HG02870 (cell line): Measurements from ENCODE around the gene SLC2A6.

Source experiments
- ATAC-seq: cut with Tn5 transposase; IDR thresholded peaks from one replicate; pipeline ENCODE4 v1.9.1; 2021; ENCODE audit warnings: mild to moderate bottlenecking, moderate library complexity; ENCODE audit not compliant: unreplicated experiment

SLC2A6 gene

DNA sequence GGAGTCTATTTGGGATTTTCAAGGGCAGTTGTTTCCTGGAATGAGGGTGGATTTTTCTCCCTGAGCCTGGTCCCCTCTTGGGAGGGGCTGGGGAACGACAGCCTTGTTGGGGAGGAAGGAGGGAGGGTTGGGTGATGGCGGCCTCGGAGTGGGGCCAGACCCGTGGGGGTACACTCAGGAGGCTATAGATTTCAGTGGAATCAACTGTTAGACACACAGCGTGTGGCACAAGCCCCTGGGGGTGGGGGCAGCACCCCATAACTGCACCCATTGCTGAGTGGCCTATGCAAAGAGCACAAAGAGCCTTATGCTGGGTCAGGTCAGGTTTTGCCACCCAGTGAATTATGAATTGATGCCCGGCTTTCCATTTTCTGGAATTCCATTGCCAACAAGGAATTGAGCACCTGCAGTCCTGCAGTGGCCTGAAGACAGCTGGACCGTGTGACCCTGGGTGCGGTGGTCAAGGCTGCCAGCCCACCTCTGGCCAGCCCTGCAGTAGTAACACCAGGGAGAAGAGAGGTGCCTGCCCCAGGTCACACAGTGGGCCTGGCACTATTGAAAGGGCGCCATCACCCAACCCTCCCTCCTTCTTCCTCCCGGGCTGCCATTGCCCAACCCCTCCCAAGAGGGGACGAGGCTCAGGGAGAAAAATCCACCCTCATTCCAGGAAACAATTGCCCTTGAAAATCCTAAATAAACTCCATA, 37.5 kb upstream of the SLC2A6 start:
- ATAC-seq: no peak

DNA sequence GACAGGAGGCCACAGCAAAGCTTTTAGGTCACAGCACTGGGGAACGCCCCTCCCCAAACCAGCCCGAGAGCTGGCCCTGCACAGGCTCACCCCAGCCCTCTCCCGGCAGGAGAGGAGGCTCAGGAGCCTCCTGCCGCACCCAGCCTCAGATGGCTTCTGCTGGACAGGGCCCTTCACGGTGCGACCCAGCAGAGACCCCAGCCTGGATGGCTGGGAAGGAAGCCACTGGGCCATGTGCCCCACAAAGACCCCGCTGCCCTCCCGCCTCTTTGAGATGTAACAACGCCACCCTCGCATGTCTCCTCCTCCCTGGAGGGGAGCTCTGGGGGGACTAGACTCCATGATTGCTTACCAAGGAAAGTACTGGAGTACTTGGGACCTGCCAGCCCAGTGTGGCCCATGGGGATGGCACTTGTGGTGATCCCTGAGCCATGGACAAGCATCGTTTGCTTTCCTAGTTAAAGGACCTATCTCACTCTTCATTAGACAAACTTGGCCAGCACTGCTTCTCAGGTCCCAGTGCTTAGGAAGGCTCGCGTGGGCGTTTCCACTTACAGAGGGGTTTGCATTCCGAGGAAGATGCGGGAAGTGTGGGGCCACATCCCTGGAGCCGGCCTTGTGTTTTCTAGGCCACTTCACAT, 36.8 kb upstream of the SLC2A6 start:
- no peak for ATAC-seq

DNA sequence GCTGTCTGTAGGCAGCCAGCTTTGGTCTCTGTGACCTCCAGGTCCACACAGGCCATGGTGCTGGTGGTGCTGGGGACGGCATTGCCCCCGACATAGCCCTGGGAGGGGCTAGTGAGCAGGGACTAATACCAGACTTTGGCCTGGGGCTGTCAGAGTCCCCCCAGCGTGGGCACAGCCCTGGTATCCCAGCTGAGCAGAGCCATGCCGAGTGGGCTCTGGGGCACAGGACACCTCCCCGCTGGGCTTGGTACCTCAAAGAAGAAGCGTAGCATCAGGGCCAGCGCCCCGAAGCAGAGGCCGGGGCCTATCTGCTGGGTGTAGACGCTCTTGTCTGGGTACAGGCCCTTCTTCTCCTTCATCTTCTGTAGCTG, 36.3 kb upstream of the SLC2A6 start:
- ATAC-seq: no peak

DNA sequence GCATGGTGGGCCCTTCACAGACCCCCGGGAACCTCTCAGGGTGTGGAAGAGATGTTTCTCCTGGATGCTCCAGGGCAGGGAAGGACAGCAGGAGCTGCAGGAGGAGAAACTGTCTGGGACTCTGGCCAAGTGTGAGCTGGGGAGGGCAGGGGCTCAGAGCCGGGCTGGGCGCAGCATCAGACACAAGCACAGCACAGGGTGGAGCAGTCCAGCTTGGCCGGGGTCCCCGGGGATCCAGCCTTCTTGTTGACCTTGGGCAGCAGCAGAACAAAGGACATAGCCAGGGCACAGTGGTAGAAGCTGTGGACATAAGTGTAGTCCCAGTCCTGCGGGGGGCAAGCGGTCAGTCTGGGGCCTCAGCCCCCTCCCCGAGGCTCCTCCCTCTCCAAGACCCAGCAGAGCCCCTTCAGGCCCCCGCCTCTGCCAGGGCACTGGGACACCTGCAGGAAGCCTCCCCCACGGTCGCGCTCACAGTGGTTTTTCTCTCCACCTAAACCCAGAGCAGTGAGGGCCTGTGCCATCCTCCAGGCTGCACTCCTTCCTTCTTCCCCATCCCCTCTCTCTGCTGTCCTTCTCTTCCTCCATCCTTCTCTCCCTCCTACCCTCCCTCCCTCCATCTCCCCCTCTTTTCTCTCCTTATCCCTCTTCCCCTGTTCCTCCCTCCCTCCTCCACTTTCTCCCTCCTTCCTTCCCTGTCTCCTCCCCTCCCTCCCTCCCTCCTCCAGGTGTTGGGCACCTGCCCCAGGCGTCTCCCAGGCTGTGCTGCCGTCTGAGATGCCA, 35.8 kb upstream of the SLC2A6 start:
- ATAC-seq: no peak

DNA sequence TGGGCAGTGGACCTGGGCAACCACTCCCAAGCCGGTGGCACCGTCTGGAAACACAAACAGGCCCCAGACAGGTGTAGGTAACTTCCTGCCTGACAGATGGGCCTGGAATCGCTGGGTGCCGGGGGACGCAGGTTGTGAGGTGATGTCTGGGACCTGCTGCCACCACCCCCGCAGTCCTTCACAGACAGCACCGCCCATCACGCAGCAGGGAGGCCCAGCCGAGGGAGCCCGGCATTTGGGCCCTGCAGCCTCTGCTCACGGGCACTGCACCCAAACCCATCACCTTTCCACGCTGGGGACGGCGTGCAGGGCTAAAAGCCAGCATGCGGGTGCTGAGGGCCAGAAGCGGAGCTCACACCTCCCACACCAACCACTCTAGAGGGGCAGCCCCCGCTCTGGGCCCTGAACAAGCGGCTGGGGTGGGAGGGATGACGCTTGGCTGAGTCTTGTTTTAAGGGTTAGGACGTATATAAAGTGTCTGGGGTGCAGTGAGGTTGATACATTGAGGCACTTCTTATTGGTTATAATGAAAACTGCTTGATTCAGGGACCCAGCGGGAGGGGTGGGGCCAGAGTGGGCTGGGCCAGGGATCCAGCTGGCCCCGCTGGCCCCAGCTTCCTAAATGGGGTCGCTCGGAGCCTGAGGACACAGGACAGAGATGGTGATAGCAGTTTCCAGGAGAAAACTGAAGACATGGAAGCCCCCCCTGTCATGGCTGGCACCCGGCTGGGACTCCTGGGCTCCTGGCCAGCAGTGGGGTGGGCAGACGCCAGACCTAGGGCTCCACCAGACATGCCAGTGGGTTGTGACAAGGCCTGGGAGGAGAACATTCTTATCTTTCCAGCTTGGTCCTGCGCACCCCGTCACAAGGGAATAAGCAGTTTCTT, 34.6 kb upstream of the SLC2A6 start:
- ATAC-seq: no peak

DNA sequence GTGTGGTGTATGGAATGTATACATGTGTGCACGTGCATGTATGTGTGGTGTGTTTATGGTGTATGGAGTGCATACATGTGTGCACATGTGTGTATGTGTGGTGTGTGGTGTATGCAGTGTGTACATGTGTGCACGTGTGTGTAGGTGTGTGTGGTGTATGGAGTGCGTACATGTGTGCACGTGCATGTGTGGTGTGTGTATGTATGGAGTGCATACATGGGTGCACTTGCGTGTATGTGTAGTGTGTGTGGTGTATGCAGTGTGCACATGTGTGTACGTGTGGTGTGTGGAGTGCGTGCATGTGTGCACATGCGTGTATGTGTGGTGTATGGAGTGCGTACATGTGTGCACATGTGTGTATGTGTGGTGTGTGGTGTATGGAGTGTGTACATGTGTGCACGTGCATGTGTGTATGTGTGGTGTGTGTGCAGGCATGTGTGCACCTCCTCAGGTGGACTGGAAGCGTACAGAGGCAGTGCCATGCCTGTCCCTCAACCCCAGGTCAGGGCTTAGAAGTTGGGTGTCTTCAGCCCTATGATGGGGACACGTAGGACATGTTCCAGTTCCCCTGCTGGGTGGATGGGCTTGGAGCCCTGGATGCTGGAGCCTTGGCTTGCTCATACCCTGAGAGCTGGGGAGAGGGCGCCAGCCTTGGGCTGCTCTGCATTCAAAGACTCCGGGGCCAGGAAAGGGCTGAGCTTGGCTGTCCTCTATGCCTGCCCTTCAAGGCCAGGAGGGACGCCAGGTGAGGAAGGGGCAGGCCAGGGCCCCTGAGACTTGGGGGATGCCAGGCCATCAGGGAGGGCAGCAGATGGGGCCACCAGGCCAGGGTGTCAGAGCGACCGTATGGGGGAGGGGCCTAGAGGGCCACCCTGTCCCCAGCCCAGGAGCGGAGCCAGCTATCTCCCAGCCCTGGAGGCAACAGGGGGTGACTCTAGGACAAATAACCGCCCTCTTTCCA, 33.6 kb upstream of the SLC2A6 start:
- no peak for ATAC-seq

DNA sequence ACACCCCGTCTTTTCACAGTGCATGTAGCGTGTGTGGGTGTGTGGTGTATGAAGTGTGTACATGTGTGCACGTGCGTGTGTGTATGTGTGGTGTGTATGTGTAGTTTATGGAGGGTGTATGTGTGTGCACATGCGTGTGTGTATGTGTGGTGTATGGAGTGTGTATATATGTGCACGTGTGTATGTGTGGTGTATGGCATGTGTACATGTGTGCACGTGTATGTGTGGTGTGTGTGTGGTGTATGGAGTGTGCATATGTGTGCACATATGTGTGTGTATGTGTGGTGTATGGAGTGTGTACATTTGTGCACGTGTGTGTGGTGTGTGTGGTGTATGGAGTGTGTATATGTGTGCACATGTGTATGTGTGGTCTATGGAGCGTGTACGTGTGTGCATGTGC, 32.7 kb upstream of the SLC2A6 start:
- no peak for ATAC-seq

DNA sequence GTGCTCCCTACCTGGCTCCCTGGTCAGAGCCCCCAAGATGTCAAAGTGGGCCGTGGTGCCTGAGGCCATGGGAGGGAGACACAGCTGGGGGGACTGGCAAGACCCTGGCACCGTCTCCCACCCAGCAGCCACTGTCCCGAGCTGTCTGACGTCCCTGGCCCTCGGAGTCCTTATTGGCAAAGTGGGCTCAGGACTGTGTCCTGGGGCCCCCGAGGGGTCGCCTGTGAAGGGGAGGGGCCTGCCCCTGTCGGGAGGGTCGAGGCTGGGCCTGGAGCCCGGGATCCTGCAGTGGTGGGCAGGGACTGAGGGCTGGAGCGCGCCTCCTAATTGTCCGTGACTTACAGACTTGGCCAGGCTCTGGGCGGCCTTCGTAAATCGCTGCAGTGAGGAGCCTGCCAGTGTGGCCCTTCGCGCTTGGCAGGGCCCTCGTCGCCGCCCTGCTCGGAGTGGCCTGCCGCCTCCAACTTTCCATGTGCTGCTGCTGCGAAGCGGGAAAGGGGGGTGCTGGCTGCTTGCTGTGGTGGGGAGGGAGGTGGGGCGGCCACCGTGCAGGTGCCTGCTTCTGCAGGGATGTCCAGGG, 32.1 kb upstream of the SLC2A6 start:
- ATAC-seq: no peak

DNA sequence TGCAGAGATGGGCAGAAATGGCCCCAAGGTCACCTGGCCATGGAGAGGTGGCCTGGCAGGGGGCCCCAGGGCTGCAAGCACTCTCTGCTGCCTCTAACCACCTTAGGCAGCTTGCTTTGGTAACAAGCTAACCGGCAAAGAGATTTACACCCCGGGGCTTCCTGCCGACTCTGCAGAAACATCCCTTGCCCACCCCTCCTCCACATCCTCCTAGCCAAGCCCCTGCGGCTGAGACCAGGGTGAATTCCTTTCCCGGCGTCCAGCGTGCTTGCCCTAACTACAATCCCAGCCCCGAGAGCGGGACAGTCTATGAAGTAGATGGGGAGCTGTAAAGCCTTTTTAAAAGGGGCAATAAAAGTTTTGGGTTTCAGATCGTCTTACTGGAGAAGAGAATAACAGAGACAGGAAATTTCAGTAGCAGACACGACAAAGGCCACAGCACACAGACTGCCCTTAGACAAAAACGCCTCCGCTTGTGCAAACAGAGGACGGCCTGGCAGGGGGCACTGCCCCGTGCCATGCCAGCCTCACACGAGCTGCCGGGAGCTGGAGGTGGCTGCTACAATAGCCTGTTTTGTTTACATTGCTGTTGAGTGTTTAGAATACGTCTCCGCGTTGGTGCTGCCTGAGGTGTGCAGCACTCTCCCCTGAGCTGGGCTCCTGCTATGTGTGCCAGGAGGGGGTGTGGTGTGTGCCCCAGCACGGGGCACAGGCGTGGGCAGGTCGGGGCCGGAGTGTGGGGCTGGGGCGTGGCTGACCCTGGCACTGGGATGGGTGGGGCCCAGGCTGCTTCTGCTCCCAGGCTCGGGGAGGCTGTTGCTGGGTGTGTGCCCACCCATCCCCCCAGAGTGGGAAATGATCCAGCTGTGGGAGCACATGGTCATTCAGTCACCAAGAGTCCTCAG, 30.5 kb upstream of the SLC2A6 start:
- no peak for ATAC-seq

DNA sequence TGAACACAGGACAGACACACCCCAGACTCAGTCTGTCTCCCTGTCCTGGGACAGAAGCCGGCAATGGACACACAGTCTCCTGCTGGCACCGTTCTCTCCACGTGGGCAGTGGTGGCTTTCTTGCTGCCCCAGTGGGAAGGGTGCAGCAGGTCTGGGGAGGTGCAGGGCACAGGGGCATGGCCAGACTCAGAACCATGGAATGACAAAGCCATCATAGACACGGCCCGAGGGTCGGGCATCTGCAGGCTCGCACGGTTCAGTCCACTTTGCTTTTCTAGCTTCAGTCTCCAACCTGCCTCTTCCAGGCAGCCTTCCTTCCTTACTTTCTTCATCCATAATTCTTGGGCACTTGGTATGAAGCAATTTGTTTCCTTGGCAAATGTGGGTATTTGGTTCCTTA, 29.1 kb upstream of the SLC2A6 start:
- ATAC-seq: no peak

DNA sequence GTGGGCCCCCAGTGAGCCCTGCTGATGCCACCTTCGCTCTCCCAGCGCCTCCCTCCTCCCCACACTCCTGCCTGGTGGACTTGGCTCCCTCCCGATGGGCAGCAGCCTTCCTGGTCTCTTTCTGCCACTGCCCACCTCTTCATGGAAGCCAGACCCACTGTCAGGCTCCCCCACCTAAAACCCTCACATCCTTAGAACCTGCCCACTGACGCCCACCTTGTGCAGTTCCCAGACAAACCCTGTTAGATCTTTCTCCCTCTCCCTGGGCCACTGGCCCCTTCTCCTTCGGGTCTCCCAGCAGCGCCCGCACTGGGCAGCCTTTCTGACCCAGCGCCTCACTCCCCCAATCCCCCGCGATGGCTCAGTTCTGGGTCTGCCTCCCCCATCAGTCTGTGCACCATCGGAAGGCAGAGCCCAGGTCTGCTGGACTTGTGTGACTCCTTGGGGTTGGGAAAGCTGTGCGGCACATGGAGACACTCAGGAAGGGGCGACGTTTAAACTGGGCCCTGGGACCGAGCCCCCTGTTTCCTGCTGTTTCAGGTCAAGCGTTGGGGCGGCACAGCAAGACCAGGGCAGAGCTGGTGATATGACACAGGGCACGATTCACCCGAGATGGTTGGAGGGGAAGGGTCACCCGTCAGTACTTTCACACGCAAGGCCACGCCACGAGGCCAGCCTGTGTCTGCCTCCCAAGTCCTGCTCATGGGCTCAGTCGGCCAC, 28.5 kb upstream of the SLC2A6 start:
- ATAC-seq: no peak

DNA sequence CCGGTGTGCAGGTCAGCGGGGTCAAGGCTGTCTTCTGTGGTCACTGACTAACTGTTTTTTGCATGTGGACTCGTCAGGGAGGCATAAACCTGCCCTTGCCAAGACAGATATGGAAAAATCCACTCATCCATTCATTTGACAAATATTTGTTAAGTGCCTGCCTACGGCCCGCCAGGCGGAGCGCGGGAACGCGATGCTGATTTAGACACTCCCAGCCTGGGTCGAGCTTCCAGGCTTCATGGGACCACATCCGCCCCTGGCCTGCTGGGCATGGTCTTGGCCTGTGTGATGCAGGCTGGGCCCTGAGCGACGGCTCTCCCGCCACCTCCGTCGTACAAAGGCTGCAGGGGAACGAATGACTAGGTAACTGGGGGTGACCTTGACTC, 27.7 kb upstream of the SLC2A6 start:
- ATAC-seq: no peak

DNA sequence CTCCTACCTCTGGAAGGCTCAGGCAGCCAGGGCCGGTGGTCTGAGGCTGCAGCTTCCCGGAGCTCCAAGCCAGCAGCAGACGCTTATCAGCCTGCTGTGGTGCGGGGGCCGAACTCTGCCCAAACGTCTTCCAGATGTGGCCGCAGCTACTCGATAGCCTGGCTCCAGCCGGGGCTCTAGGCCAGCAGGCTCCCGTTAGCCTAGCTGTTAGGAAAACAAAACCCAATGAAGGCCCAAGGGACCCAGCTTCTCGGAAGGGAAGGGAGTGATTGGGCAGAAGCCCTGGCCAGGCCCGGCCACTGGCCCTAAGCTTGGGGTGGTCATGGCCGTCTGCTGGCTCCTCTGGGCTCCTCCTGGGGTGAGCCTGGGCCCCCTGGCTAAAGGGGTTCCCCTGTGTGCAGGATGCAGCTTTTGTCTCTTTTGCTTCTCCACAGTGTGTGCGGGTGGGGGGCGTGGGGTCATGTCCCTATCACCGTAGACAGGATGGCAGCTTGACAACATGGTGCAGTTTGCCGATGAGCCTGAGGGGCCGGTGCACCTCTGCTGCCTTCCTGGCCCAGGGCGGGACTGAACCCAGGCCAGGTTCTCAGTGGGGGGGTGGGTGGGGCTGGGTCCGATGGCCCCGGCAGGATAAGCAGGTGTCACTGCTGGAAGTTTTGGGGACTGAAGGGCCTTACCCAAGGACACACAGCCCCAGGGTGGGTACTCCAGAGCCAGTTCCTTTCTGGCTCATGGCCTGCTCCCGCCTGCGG, 27.2 kb upstream of the SLC2A6 start:
- no peak for ATAC-seq

DNA sequence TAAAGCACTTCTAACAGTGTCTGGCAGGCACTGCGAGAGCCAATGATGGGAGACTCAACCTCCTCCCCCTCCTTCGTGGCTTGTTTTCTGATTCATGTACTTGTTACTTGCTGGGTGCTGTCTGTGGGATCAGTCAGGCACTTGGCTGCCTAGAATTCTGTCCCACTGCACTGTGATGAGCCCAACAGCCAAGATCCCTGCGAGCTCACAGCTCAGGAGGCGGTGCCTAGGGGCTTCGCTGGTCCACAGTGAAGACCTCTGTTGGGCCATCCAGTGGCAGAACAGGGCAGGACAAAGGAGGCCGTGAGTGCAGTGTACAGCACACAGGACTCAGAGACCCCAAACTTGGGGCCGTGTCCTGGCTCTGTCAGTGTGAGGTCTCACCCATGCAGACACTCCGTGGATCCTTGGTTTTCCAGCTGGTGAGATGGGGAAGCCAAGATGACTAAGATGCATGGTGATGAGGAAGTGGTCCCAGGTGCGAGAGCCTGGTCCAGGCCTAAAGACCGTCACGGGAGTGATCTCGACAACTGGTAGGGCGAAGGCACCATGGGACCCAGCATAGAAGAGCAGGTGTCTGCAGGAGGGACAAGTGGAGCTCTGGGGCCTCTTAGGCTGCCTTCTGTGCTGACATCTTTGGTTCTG, 26.4 kb upstream of the SLC2A6 start:
- ATAC-seq: no peak

DNA sequence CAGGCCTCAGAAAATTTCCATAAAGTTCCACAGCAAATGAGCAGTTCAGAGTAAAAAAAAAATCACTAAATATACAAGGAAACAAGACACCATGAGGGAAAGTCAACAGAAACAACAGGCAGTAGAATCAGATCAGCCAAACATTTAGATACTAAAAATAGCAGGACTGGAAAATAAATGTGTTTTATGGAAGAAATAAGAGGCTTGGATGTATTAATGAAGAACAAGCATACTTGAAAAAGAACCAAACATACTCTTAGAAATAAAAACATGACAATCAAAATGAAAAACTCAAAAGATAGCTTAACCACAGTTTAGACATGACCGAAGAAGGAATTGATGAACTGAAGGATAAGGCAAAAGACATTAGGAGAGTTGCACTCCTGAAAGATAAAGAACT, 23.2 kb upstream of the SLC2A6 start:
- no peak for ATAC-seq

DNA sequence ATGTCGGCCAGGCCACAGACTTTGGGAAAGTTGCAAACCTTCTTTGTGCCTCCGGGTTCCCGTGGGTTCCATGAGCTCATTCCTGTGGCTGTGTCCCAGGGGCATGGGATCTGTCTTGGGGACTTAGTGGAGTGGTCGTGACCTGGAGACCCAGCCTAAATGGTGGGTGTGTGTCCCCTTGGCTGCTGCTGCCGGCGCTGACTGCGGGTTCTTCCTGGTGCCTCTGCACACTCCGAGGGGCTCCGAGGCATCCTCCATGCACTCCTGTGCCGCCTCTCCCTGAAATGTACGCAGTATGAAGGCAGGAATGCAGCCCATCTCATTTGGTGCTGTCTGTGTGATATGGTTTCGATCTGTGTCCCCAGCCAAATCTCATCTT, 21.0 kb upstream of the SLC2A6 start:
- ATAC-seq: no peak
